HepG2 (cell line): ENCODE results near the gene ADAMTS15. TPM values are rescaled to one million over a fixed set of nuclear protein-coding genes. Genes with fewer than 3 reads are reported as not detected.

ENCODE experiments used
- ATAC-seq: fragments of 200-7000 bp; cut with Tn5 transposase; 3 replicates; pipeline ENCODE4 v1.9.1; 2020; ENCODE audit warnings: mild to moderate bottlenecking, moderate library complexity
- BruUV-seq: library from RNA; stranded (reverse); fragments of 400-500 nt; replicated peaks from 2 replicates; lab custom pipeline; 2021; lab: Mats Ljungman, UMichigan
- CTCF ChIA-PET: fragments of 300-600 bp; formaldehyde crosslinking; extraction: SDS; loops from one replicate; lab custom pipeline; 2021; ENCODE audit warnings: low total read pairs, inconsistent platforms, low intra/inter-chr PET ratio; lab: Yijun Ruan, JAX
- POLR2A ChIA-PET: fragments of 350-600 bp; sonication (Branson Sonifier 250); formaldehyde crosslinking; loops from one replicate; lab custom pipeline; 2020; ENCODE audit warnings: antibody characterized with exemption, inconsistent platforms; lab: Yijun Ruan, JAX
- DNase-seq: peaks from one replicate; pipeline ENCODE4 v3.0.0-alpha.2; 2015; ENCODE audit warnings: low spot score
- FAIRE-seq: peaks from 3 replicates; lab custom pipeline; 2011; peaks lifted over from hg19 to GRCh38; lab: Jason Lieb, UNC
- H2AFZ ChIP-seq: one replicate; pipeline ENCODE4 v1.6.1; 2011; ENCODE audit warnings: low read length, inconsistent platforms
- H3K27ac ChIP-seq: fragments of 300-600 bp; 3 replicates; pipeline ENCODE4 v1.8.0; 2011; ENCODE audit warnings: mixed run types, mild to moderate bottlenecking, mixed read lengths, low read length, inconsistent platforms; ENCODE audit not compliant: insufficient read depth; ENCODE audit errors: extremely low read length
- H3K27me3 ChIP-seq, 2 experiments: fragments of 200-600 bp in 1 of 2; 2 replicates in 1 of 2; 3 replicates in 1 of 2; pipeline versions ENCODE4 v1.6.0 to v1.8.0; 2011; ENCODE audit warnings: low read length in 2 of 2, mild to moderate bottlenecking in 2 of 2, moderate library complexity in 2 of 2, inconsistent platforms in 1 of 2; ENCODE audit not compliant: insufficient read depth in 2 of 2, control insufficient read depth in 1 of 2
- H3K36me3 ChIP-seq, 2 experiments: fragments of 200-600 bp in 1 of 2; replicated peaks in 1 of 2; 2 replicates in 1 of 2; 3 replicates in 1 of 2; pipeline versions ENCODE4 v1.5.1 to v1.8.0; 2011; ENCODE audit warnings: low read length in 2 of 2, inconsistent platforms in 1 of 2; ENCODE audit not compliant: insufficient read depth in 2 of 2, control insufficient read depth in 1 of 2
- H3K4me1 ChIP-seq: 2 replicates; pipeline ENCODE4 v1.5.1; 2012; ENCODE audit warnings: low read length, inconsistent platforms; ENCODE audit not compliant: insufficient read depth
- H3K4me2 ChIP-seq: 2 replicates; pipeline ENCODE4 v1.6.0; 2011; ENCODE audit warnings: low read depth, low read length, inconsistent platforms
- H3K4me3 ChIP-seq, 3 experiments: fragments of 200-600 bp in 1 of 3; sonication (generic), shearing (Covaris generic) in 1 of 3; replicated peaks in 1 of 3; 2 replicates each; pipeline ENCODE4 v1.5.1; 2011 to 2016; ENCODE audit warnings: low read length in 3 of 3, inconsistent platforms in 2 of 3, low read depth in 2 of 3, mild to moderate bottlenecking in 2 of 3, control low read depth in 1 of 3, mixed read lengths in 1 of 3; ENCODE audit not compliant: insufficient read depth in 1 of 3
- H3K79me2 ChIP-seq: one replicate; pipeline ENCODE4 v1.6.1; 2011; ENCODE audit warnings: low read length, inconsistent platforms; ENCODE audit not compliant: insufficient read depth
- H3K9ac ChIP-seq: 2 replicates; pipeline ENCODE4 v1.6.0; 2011; ENCODE audit warnings: mild to moderate bottlenecking, low read depth, low read length, inconsistent platforms; ENCODE audit not compliant: insufficient read depth
- H3K9me3 ChIP-seq: 2 replicates; pipeline ENCODE4 v1.5.1; 2012; ENCODE audit warnings: mild to moderate bottlenecking, low read length
- H4K20me1 ChIP-seq: 2 replicates; pipeline ENCODE4 v1.6.0; 2011; ENCODE audit warnings: inconsistent platforms, mild to moderate bottlenecking, low read length, moderate library complexity; ENCODE audit not compliant: insufficient read depth
- GLI4 ChIP-seq: sonication (generic); formaldehyde crosslinking; IDR thresholded peaks from 2 replicates; pipeline ENCODE4 v1.5.1; 2020; ENCODE audit warnings: missing genetic modification reagents, mild to moderate bottlenecking, moderate library complexity, borderline replicate concordance
- TCF12 ChIP-seq, 2 experiments: fragments of 450-650 bp in 1 of 2; sonication (generic) in 1 of 2; formaldehyde crosslinking in 1 of 2; IDR thresholded peaks; 2 replicates each; pipeline versions ENCODE4 v1.6.1 to v1.8.0; 2017 to 2022; ENCODE audit warnings: antibody characterized with exemption in 1 of 2, mild to moderate bottlenecking in 1 of 2, missing genetic modification reagents in 1 of 2, moderate library complexity in 1 of 2
- ZBTB3 ChIP-seq: sonication (generic); formaldehyde crosslinking; IDR thresholded peaks from 2 replicates; pipeline ENCODE4 v1.4.0; 2020; ENCODE audit warnings: low read depth, mild to moderate bottlenecking, moderate library complexity, missing genetic modification reagents, borderline replicate concordance
- ZC3H13 ChIP-seq: sonication (generic); formaldehyde crosslinking; IDR thresholded peaks from 2 replicates; pipeline ENCODE4 v1.8.1; 2023; ENCODE audit warnings: mild to moderate bottlenecking, missing genetic modification reagents, moderate library complexity
- ZKSCAN8 ChIP-seq: IDR thresholded peaks from 2 replicates; pipeline ENCODE4 v1.6.1; 2016; ENCODE audit warnings: borderline replicate concordance, missing genetic modification reagents, missing compliant biosample characterization
- WGBS: methylation state at CpG from one replicate; pipeline ENCODE4 v1.1.6; 2017; ENCODE audit warnings: low lambda C conversion rate; 5-methylcytosine and 5-hydroxymethylcytosine counted together
- in situ Hi-C: cut with HindIII; loops from 2 replicates; pipeline ENCODE4 v1.10.0; 2017; ENCODE audit warnings: low pct_unique_long_range_greater_than_20kb; ENCODE audit not compliant: extremely low pct_ligation_motif_present
- intact Hi-C: fragments of 100-400 bp; cut with micrococcal nuclease; formaldehyde crosslinking; loops from one replicate; pipeline ENCODE4 v1.10.0; 2022; ENCODE audit not compliant: unreplicated experiment
- polyA plus RNA-seq, 8 experiments: library from polyadenylated mRNA; depleted of rRNA in 3 of 8; stranded (reverse) in 7 of 8; unstranded in 1 of 8; fragments of >200 nt; fragmentation: Illumina TruSeq in 4 of 8; extraction: Trizol in 4 of 8; gene quantifications; 2 replicates each; pipeline versions ENCODE4 v1.2.1 to v1.2.3, GENCODE V29; 2011 to 2016; ENCODE audit warnings: low read depth in 4 of 8, missing spikeins in 1 of 8, mixed read lengths in 1 of 8; ENCODE audit not compliant: insufficient read depth in 1 of 8
- total RNA-seq, 5 experiments: library from RNA; depleted of rRNA; stranded (reverse); fragments of >200 nt; fragmentation: Illumina TruSeq; extraction: Trizol; gene quantifications; 2 replicates each; pipeline ENCODE4 v1.2.3, GENCODE V29; 2016; ENCODE audit warnings: low read depth in 1 of 5
- TF ChIP-seq, protein P1 (sequence below): sonication (generic); formaldehyde crosslinking; IDR thresholded peaks from 2 replicates; pipeline ENCODE4 v1.5.0; 2020; ENCODE audit warnings: missing genetic modification reagents
- TF ChIP-seq, protein P2 (sequence below): sonication (generic); formaldehyde crosslinking; IDR thresholded peaks from 2 replicates; pipeline ENCODE4 v1.5.0; 2020; ENCODE audit warnings: mild to moderate bottlenecking, missing genetic modification reagents, borderline replicate concordance
- TF ChIP-seq, protein P3 (sequence below): sonication (generic); formaldehyde crosslinking; IDR thresholded peaks from 2 replicates; pipeline ENCODE4 v1.4.0; 2020; ENCODE audit warnings: missing genetic modification reagents

ADAMTS15 gene
- total and polyA plus RNA-seq, 2 of the 13 experiments (the other 11 are each of a cell fraction or from before 2014, with no cell fraction given), result 0.01 to 0.02 TPM

DNA sequence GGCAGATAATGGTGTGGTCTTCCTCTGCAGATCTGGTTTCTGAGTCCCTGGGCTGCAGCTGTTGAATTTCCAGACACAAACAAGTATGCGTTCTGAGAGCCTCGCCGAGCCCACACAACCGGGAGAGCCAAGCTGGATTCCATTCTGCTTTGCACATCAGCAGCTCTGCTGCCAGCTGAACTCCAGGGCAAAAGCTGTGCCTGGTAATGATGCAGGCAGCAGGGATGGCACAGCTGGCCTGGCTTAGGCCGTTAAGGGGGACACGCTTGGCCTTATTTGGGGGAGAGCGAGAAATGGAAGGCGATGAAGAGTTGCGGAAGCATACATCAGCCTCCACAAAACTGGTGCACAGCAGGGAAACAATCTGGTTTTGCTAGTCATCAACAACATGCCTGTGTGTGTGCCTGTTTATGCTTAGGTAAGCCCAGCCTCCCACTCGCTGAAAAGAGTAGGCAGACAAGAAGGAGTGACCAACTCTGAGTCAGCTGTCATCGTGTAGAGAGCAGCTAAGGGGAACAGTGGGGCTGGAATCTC, 45.1 kb upstream of the ADAMTS15 start:
- Histone ChIP-seq H3K4me2 (no peak overlapping the region), H3K36me3 (no peaks in the 10 kb centered on the region), H3K27me3 (peaks cover 6 to 47% of the 10 kb centered on the region in 2 experiments; a peak in 4 of 5 replicates), H4K20me1 (no peaks in the 10 kb centered on the region), H3K4me3 (no peak overlapping the region), H3K27ac (no peak overlapping the region)
- no peak for ATAC-seq
- CTCF ChIA-PET, result no interaction called here
- no peak for DNase-seq
- in situ Hi-C loops, result no loop called here
- intact Hi-C loops, result no loop called here
- TF ChIP-seq GLI4 (CRISPR knock-in tag) (no peak), ZC3H13 (no peak), ZBTB3 (CRISPR knock-in tag) (no peak), TCF12 (IDR thresholded peaks at IDR 0.05) (no peak), TCF12 (CRISPR knock-in tag; IDR thresholded peaks at IDR 0.05) (no peak), ZKSCAN8 (CRISPR knock-in tag) (no peak)
- TF ChIP-seq, protein P1, sequence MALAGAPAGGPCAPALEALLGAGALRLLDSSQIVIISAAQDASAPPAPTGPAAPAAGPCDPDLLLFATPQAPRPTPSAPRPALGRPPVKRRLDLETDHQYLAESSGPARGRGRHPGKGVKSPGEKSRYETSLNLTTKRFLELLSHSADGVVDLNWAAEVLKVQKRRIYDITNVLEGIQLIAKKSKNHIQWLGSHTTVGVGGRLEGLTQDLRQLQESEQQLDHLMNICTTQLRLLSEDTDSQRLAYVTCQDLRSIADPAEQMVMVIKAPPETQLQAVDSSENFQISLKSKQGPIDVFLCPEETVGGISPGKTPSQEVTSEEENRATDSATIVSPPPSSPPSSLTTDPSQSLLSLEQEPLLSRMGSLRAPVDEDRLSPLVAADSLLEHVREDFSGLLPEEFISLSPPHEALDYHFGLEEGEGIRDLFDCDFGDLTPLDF (CRISPR knock-in tag), result no peak
- TF ChIP-seq, protein P2, sequence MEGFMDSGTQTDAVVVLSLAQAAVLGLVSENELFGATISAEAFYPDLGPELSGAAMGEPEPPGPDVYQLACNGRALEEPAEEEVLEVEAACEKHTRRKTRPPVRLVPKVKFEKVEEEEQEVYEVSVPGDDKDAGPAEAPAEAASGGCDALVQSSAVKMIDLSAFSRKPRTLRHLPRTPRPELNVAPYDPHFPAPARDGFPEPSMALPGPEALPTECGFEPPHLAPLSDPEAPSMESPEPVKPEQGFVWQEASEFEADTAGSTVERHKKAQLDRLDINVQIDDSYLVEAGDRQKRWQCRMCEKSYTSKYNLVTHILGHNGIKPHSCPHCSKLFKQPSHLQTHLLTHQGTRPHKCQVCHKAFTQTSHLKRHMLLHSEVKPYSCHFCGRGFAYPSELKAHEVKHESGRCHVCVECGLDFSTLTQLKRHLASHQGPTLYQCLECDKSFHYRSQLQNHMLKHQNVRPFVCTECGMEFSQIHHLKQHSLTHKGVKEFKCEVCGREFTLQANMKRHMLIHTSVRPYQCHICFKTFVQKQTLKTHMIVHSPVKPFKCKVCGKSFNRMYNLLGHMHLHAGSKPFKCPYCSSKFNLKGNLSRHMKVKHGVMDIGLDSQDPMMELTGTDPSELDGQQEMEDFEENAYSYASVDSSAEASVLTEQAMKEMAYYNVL (CRISPR knock-in tag), result no peak
- TF ChIP-seq, protein P3, sequence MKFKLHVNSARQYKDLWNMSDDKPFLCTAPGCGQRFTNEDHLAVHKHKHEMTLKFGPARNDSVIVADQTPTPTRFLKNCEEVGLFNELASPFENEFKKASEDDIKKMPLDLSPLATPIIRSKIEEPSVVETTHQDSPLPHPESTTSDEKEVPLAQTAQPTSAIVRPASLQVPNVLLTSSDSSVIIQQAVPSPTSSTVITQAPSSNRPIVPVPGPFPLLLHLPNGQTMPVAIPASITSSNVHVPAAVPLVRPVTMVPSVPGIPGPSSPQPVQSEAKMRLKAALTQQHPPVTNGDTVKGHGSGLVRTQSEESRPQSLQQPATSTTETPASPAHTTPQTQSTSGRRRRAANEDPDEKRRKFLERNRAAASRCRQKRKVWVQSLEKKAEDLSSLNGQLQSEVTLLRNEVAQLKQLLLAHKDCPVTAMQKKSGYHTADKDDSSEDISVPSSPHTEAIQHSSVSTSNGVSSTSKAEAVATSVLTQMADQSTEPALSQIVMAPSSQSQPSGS (CRISPR knock-in tag), result no peak
- TF ChIP-seq, all 625 proteins: peak for 0
- POLR2A ChIA-PET, result no interaction called here
- H3K4me1 ChIP-seq, result no peaks in the 10 kb centered on the region
- WGBS, result 40% methylated on average over 9 of the region's 11 CpGs
- no TSS peak for BruUV-seq
- H2AFZ ChIP-seq, result no peak overlapping the region
- FAIRE-seq, result no peak
- no peaks in the 10 kb centered on the region for H3K79me2 ChIP-seq
- H3K9ac ChIP-seq, result no peak overlapping the region
- no peaks in the 10 kb centered on the region for H3K9me3 ChIP-seq
